HG03439 (cell line): Measurements from ENCODE around the gene ANGPTL4.
"Not testable (repeated sequence)": the region's sequence is repeated elsewhere in the genome, so short reads cannot be mapped to it uniquely, and the experiment has no call there.

Source experiments
- ATAC-seq: cut with Tn5 transposase; IDR thresholded peaks from one replicate; pipeline ENCODE4 v1.9.1; 2021; ENCODE audit warnings: mild to moderate bottlenecking, moderate library complexity; ENCODE audit not compliant: unreplicated experiment

Gene ANGPTL4

GRCh38 chr19:8333767-8334457, 30.0 kb upstream of the ANGPTL4 start:
- ATAC-seq: no peak

GRCh38 chr19:8334458-8335342, 29.3 kb upstream of the ANGPTL4 start:
- peak; percentile 56 for ATAC-seq

DNA sequence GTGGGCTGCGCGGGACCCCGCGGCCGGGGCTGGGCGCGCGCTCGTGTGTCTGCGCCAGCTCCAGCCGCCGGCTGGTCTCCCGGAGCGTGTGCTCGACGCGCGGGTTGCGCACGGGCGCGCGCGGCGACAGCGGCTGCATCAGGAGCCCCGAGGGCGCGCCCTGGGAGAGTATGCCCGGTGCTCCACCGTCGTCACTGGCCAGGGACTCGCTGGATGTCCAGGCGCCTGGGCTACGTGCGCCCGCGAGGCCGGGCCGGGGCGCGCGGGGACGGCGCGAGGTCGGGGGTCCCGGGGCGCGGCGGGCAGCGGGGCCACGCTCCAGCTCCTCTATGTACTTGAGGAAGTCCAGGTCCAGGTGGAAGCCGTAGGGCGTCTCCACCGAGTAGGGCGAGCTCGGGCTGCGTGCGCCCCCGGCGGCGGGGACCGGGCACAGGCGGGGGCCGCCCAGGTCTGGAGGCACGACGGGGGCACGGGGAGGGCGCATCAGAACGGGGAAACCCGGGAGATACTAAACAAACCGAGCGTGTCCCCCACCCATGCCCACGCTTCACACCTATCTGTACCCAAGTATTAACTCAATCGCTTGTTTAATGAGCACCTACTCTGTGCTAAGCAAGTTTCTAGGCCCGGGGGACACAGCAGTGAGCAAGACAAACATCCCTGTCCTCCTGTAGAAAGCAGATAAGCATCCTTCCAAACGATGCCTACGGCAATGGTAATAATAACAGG, 28.4 kb upstream of the ANGPTL4 start:
- ATAC-seq: peak; percentile 39

DNA sequence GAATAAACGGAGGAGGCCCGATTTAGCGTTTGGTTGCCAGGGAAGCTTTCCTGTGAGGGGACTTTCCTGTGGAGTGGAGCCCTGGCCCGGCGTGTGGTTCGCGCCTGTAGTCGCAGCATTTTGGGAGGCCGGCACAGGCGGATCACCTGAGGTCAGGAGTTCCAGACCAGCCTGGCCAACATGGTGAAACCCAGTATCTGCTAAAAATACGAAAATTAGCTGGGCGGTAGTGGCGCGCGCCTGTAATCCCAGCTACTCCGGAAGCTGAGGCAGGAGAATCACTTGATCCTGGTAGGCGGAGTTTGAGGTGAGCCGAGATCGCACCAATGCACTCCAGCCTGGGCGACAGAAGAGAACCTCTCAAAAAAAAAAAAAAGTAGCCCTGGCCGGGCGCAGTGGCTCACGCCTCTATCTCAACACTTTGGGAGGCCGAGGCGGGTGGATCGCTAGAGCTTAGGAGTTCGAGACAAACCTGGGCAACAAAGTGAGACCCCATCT, 27.8 kb upstream of the ANGPTL4 start:
- ATAC-seq: no peak

- ATAC-seq: no peak
These were observed 27.3 kb upstream of the ANGPTL4 start for GRCh38 chr19:8336660-8337059.

DNA sequence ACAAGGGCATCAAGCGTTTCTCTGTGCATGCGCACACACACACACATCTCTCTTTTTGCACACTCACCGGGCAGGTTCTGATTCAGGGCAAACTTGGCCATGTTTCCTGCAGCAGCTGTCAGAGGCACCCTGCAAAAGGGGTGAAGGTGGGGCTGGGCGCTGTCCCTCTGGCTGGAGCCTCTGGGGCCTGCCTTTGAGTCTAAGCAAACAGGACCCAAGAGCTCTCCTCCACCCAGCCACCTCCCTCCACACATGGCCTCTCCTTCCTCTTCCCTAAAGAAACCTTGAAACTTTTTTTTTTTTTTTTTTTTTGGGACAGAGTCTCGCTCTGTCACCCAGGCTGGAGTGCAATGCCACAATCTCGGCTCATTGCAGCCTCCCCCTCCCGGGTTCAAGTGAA, 26.2 kb upstream of the ANGPTL4 start:
- no peak for ATAC-seq

GRCh38 chr19:8338835-8339234, 25.1 kb upstream of the ANGPTL4 start:
- no peak for ATAC-seq

DNA sequence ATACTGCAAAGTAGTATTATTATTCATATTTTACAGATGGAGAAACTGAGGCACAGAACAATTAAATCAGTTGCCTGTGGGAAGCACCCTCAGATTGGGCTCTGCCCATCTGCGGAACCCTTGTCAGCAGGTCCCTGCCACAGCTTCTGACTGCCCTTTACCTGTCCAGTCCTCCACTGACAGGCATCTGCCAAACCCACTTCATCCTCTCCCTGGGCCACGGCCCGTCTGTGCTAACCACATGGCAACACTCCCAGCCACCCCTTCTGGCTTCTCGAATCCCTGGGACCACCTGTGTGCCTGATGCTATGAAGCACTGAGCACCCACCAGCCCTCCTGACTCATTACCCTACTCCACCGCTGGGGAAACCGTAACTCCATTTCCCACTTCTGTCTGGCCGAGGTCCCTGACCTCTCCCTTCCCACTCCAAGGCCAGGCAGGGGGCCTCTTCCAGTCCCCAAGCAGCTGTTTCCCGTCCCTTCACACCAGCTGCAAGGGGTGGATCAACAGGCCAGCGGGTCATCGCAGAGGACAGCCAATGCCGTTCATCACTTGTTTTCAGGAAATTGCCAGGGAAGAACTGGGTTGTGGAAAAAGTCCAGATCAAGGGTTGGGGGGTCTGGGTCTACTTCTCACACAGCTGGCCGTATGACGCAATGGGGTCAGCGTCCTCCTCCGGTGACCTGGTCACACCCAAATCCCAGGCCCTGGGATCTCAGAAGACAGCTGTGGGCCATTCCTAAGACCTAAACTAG, 23.4 kb upstream of the ANGPTL4 start:
- ATAC-seq: no peak

- not testable (repeated sequence) for ATAC-seq
These were observed 22.5 kb upstream of the ANGPTL4 start for GRCh38 chr19:8341504-8341903.

DNA sequence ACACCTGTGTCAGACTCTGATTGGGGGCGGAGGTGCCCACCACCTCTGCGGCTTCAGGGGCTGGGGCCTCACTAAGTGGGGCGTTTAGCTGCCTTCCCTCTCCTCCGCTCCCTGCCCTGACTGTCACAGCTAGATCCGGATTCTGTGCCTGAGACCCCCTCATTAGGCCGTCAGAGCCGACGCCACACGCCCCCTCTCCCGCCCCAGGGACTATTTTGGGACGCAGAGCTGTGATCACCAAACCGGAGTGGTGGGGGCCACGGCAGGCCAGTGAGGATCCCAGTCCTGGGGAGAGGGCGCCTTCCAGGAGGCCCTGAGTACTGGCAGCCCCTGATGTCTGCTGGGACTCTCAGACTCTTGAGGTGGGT, 21.7 kb upstream of the ANGPTL4 start:
- ATAC-seq: no peak

DNA sequence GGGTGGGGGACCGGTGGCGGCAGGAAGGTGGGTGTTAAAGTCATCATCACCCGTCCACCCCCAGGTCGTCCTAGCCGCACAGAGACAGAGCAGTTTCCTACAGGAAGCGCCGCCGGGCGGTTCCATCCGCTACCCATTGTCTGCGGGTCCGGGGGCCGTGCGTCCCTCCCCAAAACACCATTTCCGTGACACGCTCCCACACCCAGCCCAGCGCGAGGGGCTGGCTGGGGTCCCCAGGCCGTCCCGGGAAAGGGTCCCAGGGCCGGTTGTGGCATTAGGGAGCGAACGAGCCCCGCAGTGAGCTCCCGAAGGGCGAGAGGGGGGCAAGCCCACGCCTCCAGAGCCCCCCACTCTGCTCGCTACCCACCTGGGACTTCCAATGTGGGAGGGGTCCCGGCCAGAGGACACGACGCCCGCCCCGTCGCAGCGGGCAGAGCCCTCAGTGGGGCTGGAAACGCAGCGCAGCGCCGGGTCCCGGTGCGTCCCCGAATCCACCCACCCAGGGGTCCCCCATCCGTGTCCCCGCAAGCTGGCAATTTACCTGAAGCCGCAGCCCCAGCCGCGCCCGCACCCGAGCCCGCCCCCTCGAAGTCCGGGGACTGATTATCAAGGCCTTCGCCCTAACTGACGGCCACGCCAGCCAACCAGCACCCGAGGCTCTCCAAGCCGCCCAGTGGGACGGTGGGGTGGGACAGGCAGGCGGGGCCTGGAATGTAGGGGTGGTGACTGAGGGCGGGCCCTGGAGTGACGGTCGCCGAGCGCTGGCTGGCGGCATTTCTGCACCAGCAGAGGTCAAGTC, 21.1 kb upstream of the ANGPTL4 start, which contains the start of gene KANK3:
Gene KANK3 (minus strand): TSS at position 579 of the 799 bp plus-strand sequence. CDS start 5,434 bp downstream, outside the sequence.
- peak; percentile 90 for ATAC-seq

DNA sequence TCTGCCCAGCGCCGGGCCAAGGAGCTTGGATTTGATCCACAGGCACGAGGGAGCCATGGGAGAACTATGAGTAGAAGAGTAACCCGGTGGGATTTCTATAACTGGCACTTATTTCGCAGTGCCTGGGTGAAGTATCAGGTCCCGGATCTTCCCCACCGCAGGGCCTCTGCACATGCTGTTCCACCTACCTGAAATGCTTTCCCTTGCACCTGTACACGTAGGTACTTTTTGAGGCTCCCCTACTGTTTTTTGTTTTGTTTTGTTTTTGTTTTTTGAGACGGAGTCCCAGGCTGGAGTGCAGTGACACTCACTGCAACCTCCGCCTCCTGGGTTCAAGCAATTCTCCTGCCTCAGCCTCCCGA, 20.5 kb upstream of the ANGPTL4 start:
- ATAC-seq: no peak

GRCh38 chr19:8349629-8350372, 14.2 kb upstream of the ANGPTL4 start:
- ATAC-seq: not testable (repeated sequence)

- no peak for ATAC-seq
These were observed 11.7 kb upstream of the ANGPTL4 start for GRCh38 chr19:8352134-8352827.

- ATAC-seq: not testable (repeated sequence)
These were observed 11.1 kb upstream of the ANGPTL4 start for GRCh38 chr19:8352845-8353244.

DNA sequence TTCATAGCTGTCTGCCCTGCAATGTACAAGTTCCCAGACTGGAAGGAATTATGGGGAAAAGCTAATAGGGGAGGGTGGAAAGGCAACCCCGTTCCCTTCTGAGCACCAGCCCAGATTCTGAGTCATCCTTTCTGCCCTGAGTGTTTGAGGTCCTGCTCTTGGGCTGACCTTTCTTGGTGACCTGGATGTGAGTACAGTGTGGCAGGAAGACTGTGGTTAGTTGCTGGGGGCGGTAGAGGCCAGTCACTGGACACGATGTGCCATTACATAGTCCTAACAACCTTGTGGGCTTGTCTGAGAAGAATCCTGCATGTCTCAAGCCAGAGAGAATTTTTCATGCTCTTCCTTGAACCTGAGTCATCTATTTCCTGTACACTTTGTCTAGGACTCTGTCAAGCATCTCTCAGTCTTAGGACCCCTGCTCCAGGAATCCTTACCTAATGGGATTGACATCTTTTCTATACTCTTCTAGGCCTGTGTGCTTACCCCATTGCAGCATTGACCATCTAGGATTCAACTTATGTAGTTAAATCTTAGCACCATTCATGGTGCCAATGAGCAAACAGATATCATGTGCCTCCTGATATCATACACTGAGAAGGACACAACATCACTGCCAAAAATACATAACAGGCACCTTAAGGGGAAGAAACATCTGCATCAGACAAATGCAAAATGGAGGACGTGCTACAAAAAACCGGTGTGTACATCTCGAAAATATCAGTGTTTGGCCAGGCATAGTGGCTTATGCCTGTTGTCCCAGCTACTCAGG, 8.1 kb upstream of the ANGPTL4 start:
- ATAC-seq: no peak

GRCh38 chr19:8357007-8357521, 6.9 kb upstream of the ANGPTL4 start:
- ATAC-seq: no peak
